HepG2 (cell line): Measurements from ENCODE around the gene OTUB2. TPM values are rescaled to one million over a fixed set of nuclear protein-coding genes. Genes with fewer than 3 reads are reported as not detected.

Experiments
- ATAC-seq: fragments of 200-7000 bp; cut with Tn5 transposase; 3 replicates; pipeline ENCODE4 v1.9.1; 2020; ENCODE audit warnings: mild to moderate bottlenecking, moderate library complexity
- BruUV-seq: library from RNA; stranded (reverse); fragments of 400-500 nt; replicated peaks from 2 replicates; lab custom pipeline; 2021; lab: Mats Ljungman, UMichigan
- CTCF ChIA-PET: fragments of 300-600 bp; formaldehyde crosslinking; extraction: SDS; loops from one replicate; lab custom pipeline; 2021; ENCODE audit warnings: low total read pairs, inconsistent platforms, low intra/inter-chr PET ratio; lab: Yijun Ruan, JAX
- POLR2A ChIA-PET: fragments of 350-600 bp; sonication (Branson Sonifier 250); formaldehyde crosslinking; loops from one replicate; lab custom pipeline; 2020; ENCODE audit warnings: antibody characterized with exemption, inconsistent platforms; lab: Yijun Ruan, JAX
- DNase-seq: peaks from one replicate; pipeline ENCODE4 v3.0.0-alpha.2; 2015; ENCODE audit warnings: low spot score
- FAIRE-seq: peaks from 3 replicates; lab custom pipeline; 2011; peaks lifted over from hg19 to GRCh38; lab: Jason Lieb, UNC
- H2AFZ ChIP-seq: one replicate; pipeline ENCODE4 v1.6.1; 2011; ENCODE audit warnings: low read length, inconsistent platforms
- H3K27ac ChIP-seq: fragments of 300-600 bp; 3 replicates; pipeline ENCODE4 v1.8.0; 2011; ENCODE audit warnings: mixed run types, mild to moderate bottlenecking, mixed read lengths, low read length, inconsistent platforms; ENCODE audit not compliant: insufficient read depth; ENCODE audit errors: extremely low read length
- H3K27me3 ChIP-seq, 2 experiments: fragments of 200-600 bp in 1 of 2; 2 replicates in 1 of 2; 3 replicates in 1 of 2; pipeline versions ENCODE4 v1.6.0 to v1.8.0; 2011; ENCODE audit warnings: low read length in 2 of 2, mild to moderate bottlenecking in 2 of 2, moderate library complexity in 2 of 2, inconsistent platforms in 1 of 2; ENCODE audit not compliant: insufficient read depth in 2 of 2, control insufficient read depth in 1 of 2
- H3K36me3 ChIP-seq, 2 experiments: fragments of 200-600 bp in 1 of 2; replicated peaks in 1 of 2; 2 replicates in 1 of 2; 3 replicates in 1 of 2; pipeline versions ENCODE4 v1.5.1 to v1.8.0; 2011; ENCODE audit warnings: low read length in 2 of 2, inconsistent platforms in 1 of 2; ENCODE audit not compliant: insufficient read depth in 2 of 2, control insufficient read depth in 1 of 2
- H3K4me1 ChIP-seq: 2 replicates; pipeline ENCODE4 v1.5.1; 2012; ENCODE audit warnings: low read length, inconsistent platforms; ENCODE audit not compliant: insufficient read depth
- H3K4me2 ChIP-seq: 2 replicates; pipeline ENCODE4 v1.6.0; 2011; ENCODE audit warnings: low read depth, low read length, inconsistent platforms
- H3K4me3 ChIP-seq, 3 experiments: fragments of 200-600 bp in 1 of 3; sonication (generic), shearing (Covaris generic) in 1 of 3; replicated peaks in 1 of 3; 2 replicates each; pipeline ENCODE4 v1.5.1; 2011 to 2016; ENCODE audit warnings: low read length in 3 of 3, inconsistent platforms in 2 of 3, low read depth in 2 of 3, mild to moderate bottlenecking in 2 of 3, control low read depth in 1 of 3, mixed read lengths in 1 of 3; ENCODE audit not compliant: insufficient read depth in 1 of 3
- H3K79me2 ChIP-seq: one replicate; pipeline ENCODE4 v1.6.1; 2011; ENCODE audit warnings: low read length, inconsistent platforms; ENCODE audit not compliant: insufficient read depth
- H3K9ac ChIP-seq: 2 replicates; pipeline ENCODE4 v1.6.0; 2011; ENCODE audit warnings: mild to moderate bottlenecking, low read depth, low read length, inconsistent platforms; ENCODE audit not compliant: insufficient read depth
- H3K9me3 ChIP-seq: 2 replicates; pipeline ENCODE4 v1.5.1; 2012; ENCODE audit warnings: mild to moderate bottlenecking, low read length
- H4K20me1 ChIP-seq: 2 replicates; pipeline ENCODE4 v1.6.0; 2011; ENCODE audit warnings: inconsistent platforms, mild to moderate bottlenecking, low read length, moderate library complexity; ENCODE audit not compliant: insufficient read depth
- ATF7-NPFF ChIP-seq: sonication (generic); formaldehyde crosslinking; IDR thresholded peaks from 2 replicates; pipeline ENCODE4 v1.8.1; 2023; ENCODE audit warnings: mild to moderate bottlenecking, low read depth, missing genetic modification reagents, moderate library complexity
- DR1 ChIP-seq: sonication (generic); formaldehyde crosslinking; IDR thresholded peaks from 2 replicates; pipeline ENCODE4 v1.8.0; 2021; ENCODE audit warnings: mild to moderate bottlenecking, missing genetic modification reagents, inconsistent platforms
- HNF4A ChIP-seq: sonication (generic); formaldehyde crosslinking; IDR thresholded peaks from 2 replicates; pipeline ENCODE4 v1.4.0; 2020; ENCODE audit warnings: missing genetic modification reagents
- HOMEZ ChIP-seq: IDR thresholded peaks from 2 replicates; pipeline ENCODE4 v1.6.1; 2016; ENCODE audit warnings: low read depth
- ISX ChIP-seq: sonication (generic); formaldehyde crosslinking; conservative IDR thresholded peaks from 2 replicates; pipeline ENCODE4 v1.5.0; 2020; ENCODE audit warnings: missing genetic modification reagents
- MXD4 ChIP-seq: IDR thresholded peaks from 2 replicates; pipeline ENCODE4 v1.6.1; 2016; ENCODE audit warnings: mild to moderate bottlenecking, missing biosample characterization, missing genetic modification reagents
- NCOA2 ChIP-seq: sonication (generic); formaldehyde crosslinking; IDR thresholded peaks from 2 replicates; pipeline ENCODE4 v1.8.0; 2022; ENCODE audit warnings: inconsistent platforms
- NFIB ChIP-seq: sonication (generic); formaldehyde crosslinking; IDR thresholded peaks from 2 replicates; pipeline ENCODE4 v1.9.0; 2021; ENCODE audit warnings: missing genetic modification reagents, mild to moderate bottlenecking, borderline replicate concordance
- ZBTB1 ChIP-seq: sonication (generic); formaldehyde crosslinking; IDR thresholded peaks from 2 replicates; pipeline ENCODE4 v1.4.0; 2020; ENCODE audit warnings: missing genetic modification reagents, borderline replicate concordance
- ZNF232 ChIP-seq: sonication (generic); formaldehyde crosslinking; IDR thresholded peaks from 2 replicates; pipeline ENCODE4 v1.4.0; 2020; ENCODE audit warnings: missing genetic modification reagents, borderline replicate concordance
- ZNF326 ChIP-seq: sonication (generic); formaldehyde crosslinking; IDR thresholded peaks from 2 replicates; pipeline ENCODE4 v1.4.0; 2020; ENCODE audit warnings: missing genetic modification reagents, borderline replicate concordance
- ZNF337 ChIP-seq: sonication (generic); formaldehyde crosslinking; IDR thresholded peaks from 2 replicates; pipeline ENCODE4 v1.5.1; 2020; ENCODE audit warnings: missing genetic modification reagents, low read depth, mild to moderate bottlenecking, borderline replicate concordance
- ZNF572 ChIP-seq: sonication (generic); formaldehyde crosslinking; IDR thresholded peaks from 2 replicates; pipeline ENCODE4 v1.5.1; 2020; ENCODE audit warnings: mild to moderate bottlenecking, missing genetic modification reagents
- WGBS: methylation state at CpG from one replicate; pipeline ENCODE4 v1.1.6; 2017; ENCODE audit warnings: low lambda C conversion rate; 5-methylcytosine and 5-hydroxymethylcytosine counted together
- in situ Hi-C: cut with HindIII; loops from 2 replicates; pipeline ENCODE4 v1.10.0; 2017; ENCODE audit warnings: low pct_unique_long_range_greater_than_20kb; ENCODE audit not compliant: extremely low pct_ligation_motif_present
- intact Hi-C: fragments of 100-400 bp; cut with micrococcal nuclease; formaldehyde crosslinking; loops from one replicate; pipeline ENCODE4 v1.10.0; 2022; ENCODE audit not compliant: unreplicated experiment
- polyA plus RNA-seq, 8 experiments: library from polyadenylated mRNA; depleted of rRNA in 3 of 8; stranded (reverse) in 7 of 8; unstranded in 1 of 8; fragments of >200 nt; fragmentation: Illumina TruSeq in 4 of 8; extraction: Trizol in 4 of 8; gene quantifications; 2 replicates each; pipeline versions ENCODE4 v1.2.1 to v1.2.3, GENCODE V29; 2011 to 2016; ENCODE audit warnings: low read depth in 4 of 8, missing spikeins in 1 of 8, mixed read lengths in 1 of 8; ENCODE audit not compliant: insufficient read depth in 1 of 8
- total RNA-seq, 5 experiments: library from RNA; depleted of rRNA; stranded (reverse); fragments of >200 nt; fragmentation: Illumina TruSeq; extraction: Trizol; gene quantifications; 2 replicates each; pipeline ENCODE4 v1.2.3, GENCODE V29; 2016; ENCODE audit warnings: low read depth in 1 of 5
- TF ChIP-seq, protein P1 (sequence below): sonication (generic); formaldehyde crosslinking; IDR thresholded peaks from 2 replicates; pipeline ENCODE4 v1.5.1; 2020; ENCODE audit warnings: mild to moderate bottlenecking, missing genetic modification reagents, moderate library complexity

The OTUB2 gene
- total and polyA plus RNA-seq, 2 of the 13 experiments (the other 11 are each of a cell fraction or from before 2014, with no cell fraction given), result 2.2 to 2.4 TPM

DNA sequence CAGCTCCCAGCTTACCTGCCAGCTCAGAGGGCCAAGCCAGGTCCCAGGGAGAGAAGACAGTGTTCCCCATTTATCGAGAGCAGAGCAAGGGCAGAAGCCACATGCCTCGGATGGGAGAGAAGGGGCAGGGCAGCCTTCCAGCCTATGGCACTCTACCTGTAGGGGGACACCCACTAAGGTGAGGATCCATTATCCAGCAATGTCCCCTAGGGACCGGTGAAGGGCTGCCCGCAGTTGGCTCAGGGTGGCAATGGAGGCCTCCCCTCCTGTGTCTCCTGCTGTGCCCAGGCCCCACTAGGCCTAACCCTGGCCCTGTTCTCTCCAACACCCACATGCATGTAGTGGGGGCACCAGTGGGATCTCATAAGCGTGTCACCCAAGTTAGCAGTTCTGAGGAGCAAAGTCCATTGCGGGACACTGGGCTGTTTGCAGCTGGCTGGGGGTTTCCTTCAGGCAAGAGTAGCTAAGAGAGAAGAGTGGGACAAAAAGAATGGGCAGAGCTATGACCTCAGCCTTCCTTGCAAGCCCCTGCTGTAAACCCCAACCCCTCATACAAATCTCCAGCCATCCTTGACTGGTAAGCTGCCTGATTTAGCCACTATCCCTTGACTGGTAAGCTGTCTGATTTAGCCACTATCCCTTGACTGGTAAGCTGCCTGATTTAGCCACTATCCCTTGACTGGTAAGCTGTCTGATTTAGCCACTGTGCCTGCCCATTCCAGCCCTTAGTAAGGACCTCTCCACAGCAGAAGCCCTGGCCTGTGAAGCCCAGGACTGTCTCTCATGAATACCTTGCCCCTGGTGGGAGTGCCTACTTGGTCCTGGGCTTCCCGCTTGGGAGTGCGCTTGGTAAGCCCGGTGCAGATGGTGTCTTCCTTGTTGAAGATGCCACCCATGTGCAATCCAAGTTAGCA, 44.6 kb upstream of the OTUB2 start (continued):
- TF ChIP-seq, protein P1, sequence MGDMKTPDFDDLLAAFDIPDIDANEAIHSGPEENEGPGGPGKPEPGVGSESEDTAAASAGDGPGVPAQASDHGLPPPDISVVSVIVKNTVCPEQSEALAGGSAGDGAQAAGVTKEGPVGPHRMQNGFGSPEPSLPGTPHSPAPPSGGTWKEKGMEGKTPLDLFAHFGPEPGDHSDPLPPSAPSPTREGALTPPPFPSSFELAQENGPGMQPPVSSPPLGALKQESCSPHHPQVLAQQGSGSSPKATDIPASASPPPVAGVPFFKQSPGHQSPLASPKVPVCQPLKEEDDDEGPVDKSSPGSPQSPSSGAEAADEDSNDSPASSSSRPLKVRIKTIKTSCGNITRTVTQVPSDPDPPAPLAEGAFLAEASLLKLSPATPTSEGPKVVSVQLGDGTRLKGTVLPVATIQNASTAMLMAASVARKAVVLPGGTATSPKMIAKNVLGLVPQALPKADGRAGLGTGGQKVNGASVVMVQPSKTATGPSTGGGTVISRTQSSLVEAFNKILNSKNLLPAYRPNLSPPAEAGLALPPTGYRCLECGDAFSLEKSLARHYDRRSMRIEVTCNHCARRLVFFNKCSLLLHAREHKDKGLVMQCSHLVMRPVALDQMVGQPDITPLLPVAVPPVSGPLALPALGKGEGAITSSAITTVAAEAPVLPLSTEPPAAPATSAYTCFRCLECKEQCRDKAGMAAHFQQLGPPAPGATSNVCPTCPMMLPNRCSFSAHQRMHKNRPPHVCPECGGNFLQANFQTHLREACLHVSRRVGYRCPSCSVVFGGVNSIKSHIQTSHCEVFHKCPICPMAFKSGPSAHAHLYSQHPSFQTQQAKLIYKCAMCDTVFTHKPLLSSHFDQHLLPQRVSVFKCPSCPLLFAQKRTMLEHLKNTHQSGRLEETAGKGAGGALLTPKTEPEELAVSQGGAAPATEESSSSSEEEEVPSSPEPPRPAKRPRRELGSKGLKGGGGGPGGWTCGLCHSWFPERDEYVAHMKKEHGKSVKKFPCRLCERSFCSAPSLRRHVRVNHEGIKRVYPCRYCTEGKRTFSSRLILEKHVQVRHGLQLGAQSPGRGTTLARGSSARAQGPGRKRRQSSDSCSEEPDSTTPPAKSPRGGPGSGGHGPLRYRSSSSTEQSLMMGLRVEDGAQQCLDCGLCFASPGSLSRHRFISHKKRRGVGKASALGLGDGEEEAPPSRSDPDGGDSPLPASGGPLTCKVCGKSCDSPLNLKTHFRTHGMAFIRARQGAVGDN (CRISPR knock-in tag), result peak; percentile 34; the same call in 1 of the 2 replicates
- TF ChIP-seq HNF4A, result peak; percentile 40
- TF ChIP-seq, all 625 proteins: peak for 6

- Histone ChIP-seq H3K79me2 (no peaks in the 10 kb centered on the region), H3K9me3 (no peaks in the 10 kb centered on the region), H3K4me1 (peaks cover 48% of the 10 kb centered on the region), H3K4me3 (no peak overlapping the region), H3K27ac (no peak overlapping the region), H3K27me3 (peaks cover 3 to 20% of the 10 kb centered on the region in 2 experiments), H4K20me1 (no peaks in the 10 kb centered on the region), H2AFZ (no peak overlapping the region), H3K9ac (no peak overlapping the region), H3K4me2 (no peak overlapping the region), H3K36me3 (no peaks in the 10 kb centered on the region)
- DNase-seq, result no peak
- no TSS peak for BruUV-seq
- WGBS, result 16% methylated on average over 7 of the region's 10 CpGs
- in situ Hi-C loops (no loop called here), intact Hi-C loops (no loop called here)
- no peak for FAIRE-seq
- ATAC-seq, result no peak
- CTCF ChIA-PET, result no interaction called here
- POLR2A ChIA-PET, result interaction anchor here (1.0 to 2.3 kb wide), 5 partner anchors 10 to 40 kb away, joined by 3 to 16 read pairs (median 3); no protein-coding TSS in a partner anchor
- TF ChIP-seq NFIB (no peak), ZBTB1 (CRISPR knock-in tag) (no peak), MXD4 (CRISPR knock-in tag) (no peak), NCOA2 (CRISPR knock-in tag) (no peak), ZNF337 (CRISPR knock-in tag) (no peak), ZNF572 (CRISPR knock-in tag) (no peak), DR1 (no peak), HOMEZ (no peak), ATF7-NPFF (CRISPR knock-in tag) (no peak), ZNF232 (no peak), ZNF326 (CRISPR knock-in tag) (no peak), ISX (CRISPR knock-in tag) (no peak)
These were observed 43.7 kb upstream of the OTUB2 start for GRCh38 chr14:93982230-93983007.
